HepG2 (cell line): ENCODE data around the gene ASAP2. TPM values are rescaled to one million over a fixed set of nuclear protein-coding genes. Genes with fewer than 3 reads are reported as not detected.
"Not testable (repeated sequence)": the region's sequence is repeated elsewhere in the genome, so short reads cannot be mapped to it uniquely, and the experiment has no call there.

ENCODE experiments used
- ATAC-seq: fragments of 200-7000 bp; cut with Tn5 transposase; 3 replicates; pipeline ENCODE4 v1.9.1; 2020; ENCODE audit warnings: mild to moderate bottlenecking, moderate library complexity
- BruUV-seq: library from RNA; stranded (reverse); fragments of 400-500 nt; replicated peaks from 2 replicates; lab custom pipeline; 2021; lab: Mats Ljungman, UMichigan
- CTCF ChIA-PET: fragments of 300-600 bp; formaldehyde crosslinking; extraction: SDS; loops from one replicate; lab custom pipeline; 2021; ENCODE audit warnings: low total read pairs, inconsistent platforms, low intra/inter-chr PET ratio; lab: Yijun Ruan, JAX
- POLR2A ChIA-PET: fragments of 350-600 bp; sonication (Branson Sonifier 250); formaldehyde crosslinking; loops from one replicate; lab custom pipeline; 2020; ENCODE audit warnings: antibody characterized with exemption, inconsistent platforms; lab: Yijun Ruan, JAX
- DNase-seq: peaks from one replicate; pipeline ENCODE4 v3.0.0-alpha.2; 2015; ENCODE audit warnings: low spot score
- FAIRE-seq: peaks from 3 replicates; lab custom pipeline; 2011; peaks lifted over from hg19 to GRCh38; lab: Jason Lieb, UNC
- H2AFZ ChIP-seq: one replicate; pipeline ENCODE4 v1.6.1; 2011; ENCODE audit warnings: low read length, inconsistent platforms
- H3K27ac ChIP-seq: fragments of 300-600 bp; 3 replicates; pipeline ENCODE4 v1.8.0; 2011; ENCODE audit warnings: mixed run types, mild to moderate bottlenecking, mixed read lengths, low read length, inconsistent platforms; ENCODE audit not compliant: insufficient read depth; ENCODE audit errors: extremely low read length
- H3K27me3 ChIP-seq, 2 experiments: fragments of 200-600 bp in 1 of 2; 2 replicates in 1 of 2; 3 replicates in 1 of 2; pipeline versions ENCODE4 v1.6.0 to v1.8.0; 2011; ENCODE audit warnings: low read length in 2 of 2, mild to moderate bottlenecking in 2 of 2, moderate library complexity in 2 of 2, inconsistent platforms in 1 of 2; ENCODE audit not compliant: insufficient read depth in 2 of 2, control insufficient read depth in 1 of 2
- H3K36me3 ChIP-seq, 2 experiments: fragments of 200-600 bp in 1 of 2; replicated peaks in 1 of 2; 2 replicates in 1 of 2; 3 replicates in 1 of 2; pipeline versions ENCODE4 v1.5.1 to v1.8.0; 2011; ENCODE audit warnings: low read length in 2 of 2, inconsistent platforms in 1 of 2; ENCODE audit not compliant: insufficient read depth in 2 of 2, control insufficient read depth in 1 of 2
- H3K4me1 ChIP-seq: 2 replicates; pipeline ENCODE4 v1.5.1; 2012; ENCODE audit warnings: low read length, inconsistent platforms; ENCODE audit not compliant: insufficient read depth
- H3K4me2 ChIP-seq: 2 replicates; pipeline ENCODE4 v1.6.0; 2011; ENCODE audit warnings: low read depth, low read length, inconsistent platforms
- H3K4me3 ChIP-seq, 3 experiments: fragments of 200-600 bp in 1 of 3; sonication (generic), shearing (Covaris generic) in 1 of 3; replicated peaks in 1 of 3; 2 replicates each; pipeline ENCODE4 v1.5.1; 2011 to 2016; ENCODE audit warnings: low read length in 3 of 3, inconsistent platforms in 2 of 3, low read depth in 2 of 3, mild to moderate bottlenecking in 2 of 3, control low read depth in 1 of 3, mixed read lengths in 1 of 3; ENCODE audit not compliant: insufficient read depth in 1 of 3
- H3K79me2 ChIP-seq: one replicate; pipeline ENCODE4 v1.6.1; 2011; ENCODE audit warnings: low read length, inconsistent platforms; ENCODE audit not compliant: insufficient read depth
- H3K9ac ChIP-seq: 2 replicates; pipeline ENCODE4 v1.6.0; 2011; ENCODE audit warnings: mild to moderate bottlenecking, low read depth, low read length, inconsistent platforms; ENCODE audit not compliant: insufficient read depth
- H3K9me3 ChIP-seq: 2 replicates; pipeline ENCODE4 v1.5.1; 2012; ENCODE audit warnings: mild to moderate bottlenecking, low read length
- H4K20me1 ChIP-seq: 2 replicates; pipeline ENCODE4 v1.6.0; 2011; ENCODE audit warnings: inconsistent platforms, mild to moderate bottlenecking, low read length, moderate library complexity; ENCODE audit not compliant: insufficient read depth
- HINFP ChIP-seq: sonication (generic); formaldehyde crosslinking; IDR thresholded peaks from 2 replicates; pipeline ENCODE4 v1.4.0; 2020; ENCODE audit warnings: low read depth, mild to moderate bottlenecking, missing genetic modification reagents
- MED8 ChIP-seq: sonication (generic); formaldehyde crosslinking; IDR thresholded peaks from 2 replicates; pipeline ENCODE4 v1.8.1; 2023; ENCODE audit warnings: mild to moderate bottlenecking, missing genetic modification reagents; ENCODE audit not compliant: insufficient replicate concordance
- NFIC ChIP-seq: IDR thresholded peaks from 2 replicates; pipeline ENCODE4 v1.6.1; 2012; ENCODE audit warnings: mild to moderate bottlenecking, low read length, inconsistent platforms
- SIX4 ChIP-seq: sonication (generic); formaldehyde crosslinking; IDR thresholded peaks from 2 replicates; pipeline ENCODE4 v1.4.0; 2020; ENCODE audit warnings: missing genetic modification reagents
- SOX13 ChIP-seq, 3 experiments: fragments of 450-650 bp in 1 of 3; sonication (generic) in 1 of 3; formaldehyde crosslinking in 1 of 3; IDR thresholded peaks in 2 of 3; conservative IDR thresholded peaks in 1 of 3; 2 replicates each; pipeline versions ENCODE4 v1.5.0 to v1.6.1; 2016 to 2020; ENCODE audit warnings: antibody characterized with exemption in 1 of 3, mild to moderate bottlenecking in 1 of 3, missing compliant biosample characterization in 1 of 3, missing genetic modification reagents in 1 of 3, moderate library complexity in 1 of 3
- SP4 ChIP-seq: sonication (generic); formaldehyde crosslinking; IDR thresholded peaks from 2 replicates; pipeline ENCODE4 v1.8.1; 2023; ENCODE audit warnings: mild to moderate bottlenecking, missing genetic modification reagents
- ZFP41 ChIP-seq: sonication (generic); formaldehyde crosslinking; IDR thresholded peaks from 2 replicates; pipeline ENCODE4 v1.4.0; 2020; ENCODE audit warnings: mild to moderate bottlenecking, missing genetic modification reagents, borderline replicate concordance
- WGBS: methylation state at CpG from one replicate; pipeline ENCODE4 v1.1.6; 2017; ENCODE audit warnings: low lambda C conversion rate; 5-methylcytosine and 5-hydroxymethylcytosine counted together
- in situ Hi-C: cut with HindIII; loops from 2 replicates; pipeline ENCODE4 v1.10.0; 2017; ENCODE audit warnings: low pct_unique_long_range_greater_than_20kb; ENCODE audit not compliant: extremely low pct_ligation_motif_present
- intact Hi-C: fragments of 100-400 bp; cut with micrococcal nuclease; formaldehyde crosslinking; loops from one replicate; pipeline ENCODE4 v1.10.0; 2022; ENCODE audit not compliant: unreplicated experiment
- polyA plus RNA-seq, 8 experiments: library from polyadenylated mRNA; depleted of rRNA in 3 of 8; stranded (reverse) in 7 of 8; unstranded in 1 of 8; fragments of >200 nt; fragmentation: Illumina TruSeq in 4 of 8; extraction: Trizol in 4 of 8; gene quantifications; 2 replicates each; pipeline versions ENCODE4 v1.2.1 to v1.2.3, GENCODE V29; 2011 to 2016; ENCODE audit warnings: low read depth in 4 of 8, missing spikeins in 1 of 8, mixed read lengths in 1 of 8; ENCODE audit not compliant: insufficient read depth in 1 of 8
- total RNA-seq, 5 experiments: library from RNA; depleted of rRNA; stranded (reverse); fragments of >200 nt; fragmentation: Illumina TruSeq; extraction: Trizol; gene quantifications; 2 replicates each; pipeline ENCODE4 v1.2.3, GENCODE V29; 2016; ENCODE audit warnings: low read depth in 1 of 5

The ASAP2 gene
- total and polyA plus RNA-seq, 2 of the 13 experiments (the other 11 are each of a cell fraction or from before 2014, with no cell fraction given), result 7.3 to 22.3 TPM

DNA sequence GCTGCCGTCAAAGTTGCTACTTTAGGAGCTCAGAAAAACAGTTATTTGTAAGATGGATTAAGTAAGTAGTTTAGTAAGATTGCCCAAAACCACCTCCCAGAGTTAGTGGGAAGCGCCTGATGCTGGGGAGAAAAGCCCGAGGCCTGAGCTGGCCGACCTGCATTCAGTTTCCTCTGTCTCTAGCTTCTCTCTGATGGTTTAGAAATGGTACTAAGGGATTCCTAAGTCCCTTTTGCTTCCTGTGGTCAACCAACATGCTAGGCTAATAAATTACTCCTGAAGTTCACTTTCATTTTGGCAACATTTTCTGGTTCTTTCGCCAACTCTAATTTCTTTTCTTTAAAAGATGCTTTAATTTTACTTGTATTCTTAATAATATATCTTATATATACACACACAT, 60.1 kb downstream of the ASAP2 start:
- in situ Hi-C loops, result no loop called here

GRCh38 chr2:9267286-9267685, 60.7 kb downstream of the ASAP2 start:
- BruUV-seq, H3K4me2 ChIP-seq, DNase-seq, H3K27ac ChIP-seq, H3K9ac ChIP-seq, CTCF ChIA-PET, H4K20me1 ChIP-seq, H3K27me3 ChIP-seq, POLR2A ChIA-PET, intact Hi-C loops, H3K79me2 ChIP-seq, H2AFZ ChIP-seq, H3K9me3 ChIP-seq, H3K4me3 ChIP-seq, ATAC-seq, in situ Hi-C loops, H3K36me3 ChIP-seq, FAIRE-seq: not testable (repeated sequence)
- WGBS, result 95% methylated on average over 3 of the region's 3 CpGs
- peaks cover 20% of the 10 kb centered on the region for H3K4me1 ChIP-seq

More for the DNA sequence above, 60.1 kb downstream of the ASAP2 start:
- no peaks in the 10 kb centered on the region for H3K27me3 ChIP-seq
- WGBS, result 97% methylated on average over 3 of the region's 5 CpGs
- H3K4me2 ChIP-seq, result no peak overlapping the region
- peaks cover 26% of the 10 kb centered on the region for H3K4me1 ChIP-seq
- FAIRE-seq, result no peak
- ATAC-seq, result no peak
- ChIA-PET POLR2A (no interaction called here), CTCF (no interaction called here)
- no TSS peak for BruUV-seq
- no peaks in the 10 kb centered on the region for H3K9me3 ChIP-seq
- no peak overlapping the region for H2AFZ ChIP-seq
- peaks cover 6% of the 10 kb centered on the region for H3K79me2 ChIP-seq
- DNase-seq, result no peak
- no peak overlapping the region for H3K27ac ChIP-seq
- no peaks in the 10 kb centered on the region for H4K20me1 ChIP-seq
- H3K36me3 ChIP-seq, result no peaks in the 10 kb centered on the region
- TF ChIP-seq NFIC (no peak), HINFP (CRISPR knock-in tag) (no peak), SP4 (no peak), ZFP41 (CRISPR knock-in tag) (no peak), SOX13 (IDR thresholded peaks at IDR 0.05) (no peak), SOX13 (CRISPR knock-in tag; conservative IDR thresholded peaks at IDR 0.05 in 1 of 2, IDR thresholded peaks at IDR 0.05 in 1 of 2) (no peak), SIX4 (no peak), MED8 (CRISPR knock-in tag) (no peak)
- intact Hi-C loops, result no loop called here
- no peak overlapping the region for H3K4me3 ChIP-seq
- no peak overlapping the region for H3K9ac ChIP-seq
